GM19463 (cell line): ENCODE results near the gene CDHR2.

Experiments
- ATAC-seq: cut with Tn5 transposase; IDR thresholded peaks from one replicate; pipeline ENCODE4 v1.9.1; 2021; ENCODE audit warnings: mild to moderate bottlenecking, moderate library complexity; ENCODE audit not compliant: unreplicated experiment

The CDHR2 gene

DNA sequence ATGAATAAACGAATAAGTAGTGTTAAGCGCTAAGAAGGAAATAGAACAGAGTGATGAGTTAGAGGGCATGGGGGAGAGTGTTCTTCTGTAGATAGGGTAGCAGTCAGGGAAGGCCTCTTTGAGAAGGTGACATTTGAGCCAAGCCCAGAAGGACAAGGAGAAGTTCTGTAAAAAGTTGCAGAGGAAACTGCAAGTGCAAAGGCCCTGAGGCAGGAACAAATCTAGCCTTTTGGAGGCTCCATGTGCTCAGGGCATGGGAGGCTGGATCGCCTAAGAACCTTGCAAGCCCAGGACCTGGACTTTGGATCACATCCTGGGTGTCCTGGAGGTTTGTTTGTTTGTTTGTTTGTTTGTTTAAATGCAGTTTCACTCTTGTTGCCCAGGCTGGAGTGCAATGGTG lies 89.3 kb downstream of the CDHR2 start:
- ATAC-seq = no peak

DNA sequence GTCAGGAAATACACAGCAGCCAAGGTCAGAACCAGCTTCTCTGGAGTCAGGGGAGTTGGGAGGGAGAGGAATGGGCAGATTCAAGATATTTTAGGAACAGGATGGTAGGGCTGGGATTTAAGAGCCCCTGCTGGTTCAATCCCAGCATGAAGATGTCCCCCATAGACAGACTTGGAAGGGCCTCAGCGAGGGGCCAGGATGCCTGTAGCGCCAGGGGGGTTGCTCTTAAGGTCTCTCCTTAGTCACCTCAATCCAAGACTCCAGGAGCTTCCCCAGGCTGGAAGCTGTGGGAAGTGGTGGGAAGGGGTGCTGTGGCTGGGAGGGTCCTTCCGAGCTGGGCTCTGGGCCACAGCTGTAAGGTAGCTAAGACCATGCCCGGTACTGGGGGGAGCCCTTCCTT lies 90.1 kb downstream of the CDHR2 start:
- ATAC-seq = no peak

DNA sequence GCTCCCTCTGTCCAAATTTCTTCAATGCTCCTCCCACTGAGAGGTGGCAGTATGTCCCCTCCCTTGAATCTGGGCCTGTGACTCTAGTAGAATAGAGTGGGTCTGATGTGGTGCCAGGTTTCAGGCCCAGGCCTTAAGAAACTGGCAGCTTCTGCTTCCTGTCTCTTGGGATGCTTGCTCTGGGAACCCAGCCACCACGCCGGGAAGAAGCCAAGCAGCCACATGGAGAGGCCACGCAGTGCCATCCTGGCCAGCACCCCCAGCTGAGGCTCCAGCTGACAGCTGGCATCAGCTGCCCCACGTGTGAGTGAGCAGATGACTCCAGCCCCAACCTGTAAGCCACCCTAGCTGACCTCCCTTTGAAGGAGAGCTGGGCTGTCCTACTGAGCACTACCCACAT lies 90.8 kb downstream of the CDHR2 start:
- ATAC-seq = no peak

DNA sequence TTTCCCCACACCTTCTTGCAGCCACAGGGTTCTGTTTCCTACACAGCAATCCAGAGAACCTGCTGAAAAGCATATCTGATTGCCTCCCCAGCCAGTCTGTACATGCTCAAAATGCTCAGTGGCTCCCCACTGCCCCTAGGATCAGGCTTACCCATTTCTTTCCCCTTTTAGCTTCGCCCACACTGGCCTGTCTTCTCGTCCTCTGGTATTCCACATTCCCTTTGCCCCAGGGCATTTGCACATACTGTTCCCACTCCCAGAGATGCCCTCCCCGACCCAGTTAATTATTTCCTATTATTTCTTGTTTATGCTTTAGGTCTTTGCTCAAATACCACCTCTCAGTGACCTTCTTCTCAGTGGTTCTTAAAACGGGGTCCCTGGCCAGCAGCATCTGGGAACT lies 91.5 kb downstream of the CDHR2 start:
- ATAC-seq = no peak

DNA sequence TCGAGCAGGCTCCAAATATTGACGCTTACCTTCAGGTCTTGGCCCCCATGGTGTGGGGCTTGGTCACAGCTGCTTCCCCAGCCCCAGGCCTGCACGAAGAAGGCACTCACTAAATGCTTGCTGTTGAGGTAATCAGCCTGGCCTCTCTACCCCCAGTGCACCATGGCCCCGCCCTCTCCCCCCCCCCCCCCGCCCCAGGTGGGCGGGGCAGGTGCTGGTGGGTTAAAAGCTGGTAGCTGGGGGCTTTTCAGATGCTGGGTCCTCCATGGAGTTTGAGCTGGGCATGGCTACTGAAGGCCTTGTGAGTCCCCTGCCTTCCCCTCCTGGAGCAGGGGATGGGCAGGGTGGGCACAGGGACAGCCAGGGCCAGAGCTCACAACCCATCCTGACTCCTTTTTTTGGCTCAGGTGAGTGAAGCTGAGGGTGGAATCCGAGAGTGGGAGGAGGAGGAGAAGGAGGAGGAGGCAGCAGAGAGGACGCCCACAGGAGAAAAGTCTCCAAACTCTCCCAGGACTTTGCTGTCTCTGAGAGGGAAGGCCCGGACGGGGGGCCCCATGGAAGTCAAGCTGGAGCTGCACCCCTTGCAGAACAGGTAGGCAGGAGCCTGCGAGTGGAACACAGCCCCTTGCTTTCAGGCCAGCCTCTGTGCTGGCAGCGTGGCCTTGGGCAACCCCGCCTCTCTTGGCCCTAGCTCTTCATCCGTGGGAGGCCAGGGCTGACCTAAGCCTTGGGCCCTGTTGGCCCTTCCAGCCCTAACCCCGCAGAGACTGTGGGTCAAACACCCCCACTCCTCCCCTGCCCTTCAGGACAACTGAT lies 93.7 kb downstream of the CDHR2 start:
- no peak for ATAC-seq

DNA sequence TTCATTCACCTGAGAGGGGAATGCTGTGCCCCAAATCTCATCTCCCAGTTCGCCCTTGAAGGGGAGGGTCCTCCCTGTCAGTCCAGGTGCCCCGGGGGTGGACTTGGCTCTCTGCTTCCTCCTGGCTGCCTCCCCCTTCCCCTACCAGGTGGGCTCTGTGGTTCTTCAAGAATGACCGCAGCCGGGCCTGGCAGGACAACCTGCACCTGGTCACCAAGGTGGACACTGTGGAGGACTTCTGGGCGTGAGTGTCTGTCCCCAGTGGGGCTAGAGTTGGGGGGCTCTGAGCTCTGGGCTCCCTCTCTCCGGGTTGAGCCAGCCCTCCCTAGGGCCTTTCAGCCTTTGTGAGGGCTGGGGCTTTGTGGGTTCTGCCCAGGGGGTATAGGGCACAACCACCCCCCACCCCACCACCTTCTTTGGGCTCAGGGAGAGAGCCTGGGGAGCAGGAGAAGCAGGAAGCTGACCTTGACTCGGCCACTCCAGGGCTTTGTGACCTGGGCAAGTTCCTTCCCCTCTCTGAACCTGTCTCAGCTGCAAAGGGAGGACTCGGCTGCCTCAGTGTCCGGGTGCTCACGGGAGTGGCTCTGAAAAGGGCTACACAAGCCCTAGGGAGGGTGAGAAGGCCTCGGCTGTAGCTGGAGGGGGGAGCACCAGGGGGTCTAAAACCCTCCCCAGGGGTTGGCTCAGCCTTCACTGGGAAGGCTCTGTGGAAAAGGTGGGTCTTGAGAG lies 94.5 kb downstream of the CDHR2 start:
- no peak for ATAC-seq

DNA sequence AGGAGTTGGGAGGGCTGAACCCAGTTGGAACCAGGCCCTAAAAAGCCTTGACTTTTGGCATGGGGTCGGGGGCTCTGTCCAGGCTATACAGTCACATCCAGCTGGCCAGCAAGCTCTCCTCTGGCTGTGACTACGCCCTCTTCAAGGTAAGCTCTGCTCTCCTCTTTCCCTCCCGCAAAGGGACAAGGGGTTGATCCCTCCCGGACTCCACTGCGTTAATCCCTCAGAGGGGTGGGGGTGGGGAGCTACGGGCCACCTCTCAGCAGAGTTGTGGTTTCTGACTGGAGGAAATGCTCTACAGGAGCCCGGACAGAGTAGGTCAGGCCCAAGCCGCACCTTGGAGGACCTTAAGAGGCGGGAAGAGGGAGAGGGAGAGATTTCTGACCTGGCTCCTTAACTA lies 95.2 kb downstream of the CDHR2 start:
- ATAC-seq = no peak

DNA sequence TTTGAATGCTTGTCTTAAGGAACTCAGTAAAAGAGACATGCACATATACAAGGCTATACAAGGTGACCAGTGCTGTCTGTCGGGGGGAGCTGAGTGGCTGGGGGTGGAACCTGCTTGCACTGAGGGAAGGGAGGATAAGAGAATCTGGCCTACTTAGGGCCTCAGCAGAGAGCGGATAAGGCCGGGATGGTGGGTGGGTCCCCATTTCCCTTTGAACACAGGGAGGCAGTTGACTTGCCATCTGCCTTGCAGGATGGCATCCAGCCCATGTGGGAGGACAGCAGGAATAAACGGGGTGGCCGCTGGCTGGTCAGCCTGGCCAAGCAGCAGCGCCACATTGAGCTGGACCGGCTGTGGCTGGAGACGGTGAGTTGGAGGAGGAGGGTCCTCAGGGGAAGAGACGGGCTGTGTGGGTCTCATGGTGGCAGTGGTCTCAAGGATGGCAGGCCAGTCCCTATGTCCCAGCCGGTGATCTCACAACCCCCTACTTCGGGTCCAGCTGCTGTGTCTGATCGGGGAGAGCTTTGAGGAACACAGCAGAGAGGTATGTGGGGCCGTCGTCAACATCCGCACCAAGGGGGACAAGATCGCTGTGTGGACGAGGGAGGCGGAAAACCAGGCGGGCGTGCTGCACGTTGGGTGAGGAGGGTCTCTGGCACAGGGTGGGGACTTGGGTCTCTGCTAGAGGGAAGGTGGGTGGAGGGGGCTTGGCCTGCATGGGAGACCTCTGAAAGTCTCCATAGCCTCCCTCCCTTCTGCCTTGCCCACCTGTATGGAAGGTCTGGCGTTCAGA lies 95.9 kb downstream of the CDHR2 start:
- ATAC-seq = no peak
